ENCODE results near the gene TLE2.

The TLE2 gene

DNA sequence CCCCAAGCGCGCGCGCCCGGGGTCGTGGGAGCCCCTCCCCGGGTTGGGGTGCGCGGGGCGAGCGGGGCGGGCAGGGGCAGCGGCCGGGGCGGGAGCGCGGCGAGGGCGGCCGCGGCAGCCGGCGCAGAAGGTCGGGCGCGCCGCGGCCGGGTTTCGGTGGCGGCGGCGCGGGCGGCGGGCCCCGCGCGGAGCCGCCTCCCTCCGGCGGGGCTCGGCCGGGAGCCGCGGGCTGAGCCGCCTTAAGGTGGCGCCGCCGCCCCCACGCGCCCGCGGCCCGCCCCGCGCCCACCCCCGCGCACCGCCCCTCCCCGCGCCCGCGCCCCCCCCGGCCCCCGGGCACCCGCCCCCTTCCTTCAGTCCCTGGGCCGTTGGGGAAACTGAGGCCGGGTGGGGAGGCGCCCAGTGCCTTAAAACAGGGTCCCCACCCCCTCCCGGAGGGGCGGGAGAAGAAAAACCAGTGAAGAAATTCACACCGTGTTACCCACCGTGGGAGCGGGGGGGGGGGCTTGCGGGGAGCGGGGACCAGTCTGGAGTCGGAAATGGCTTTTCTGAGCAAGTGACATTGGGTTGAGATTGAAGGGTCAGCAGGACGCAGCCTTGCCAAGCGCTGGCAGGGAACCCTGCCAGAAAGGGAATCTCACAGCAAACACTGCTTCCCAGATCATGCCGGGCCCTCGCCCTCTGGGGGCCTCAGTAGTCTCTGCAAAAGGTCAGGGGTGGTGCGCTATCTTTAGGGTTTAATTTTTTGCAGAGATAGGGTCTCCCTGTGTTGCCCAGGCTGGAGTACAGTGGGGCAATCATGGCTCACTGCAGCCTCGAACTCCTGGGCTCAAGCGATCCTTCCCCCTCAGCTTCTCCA is at the start of gene TLE2:
TSS of gene TLE2 (minus strand) at position 216 of the 859 bp plus-strand sequence. CDS start 376 bp downstream, outside the sequence.
- no peak for TF ChIP-seq CTCF (IDR thresholded peaks at IDR 0.05; ENCODE audit: borderline replicate concordance, insufficient read depth, low read depth, low read length)
- peak within 1 kb of the TSS; percentile 11 for H3K4me3 ChIP-seq (ENCODE audit: low read depth, low read length)

GRCh38 chr19:3075605-3076431 is 46.7 kb upstream of the TLE2 start:
- peak overlapping the region; percentile 21 for H3K4me3 ChIP-seq (ENCODE audit: low read depth, low read length)

GRCh38 chr19:3073931-3074595 is 45.0 kb upstream of the TLE2 start:
- peak; percentile 26; the same call in 1 of the 2 replicates for TF ChIP-seq CTCF (IDR thresholded peaks at IDR 0.05; ENCODE audit: borderline replicate concordance, insufficient read depth, low read depth, low read length)
- H3K4me3 ChIP-seq (ENCODE audit: low read depth, low read length): no peak overlapping the region

More at GRCh38 chr19:3075605-3076431, 46.7 kb upstream of the TLE2 start:
- TF ChIP-seq CTCF (IDR thresholded peaks at IDR 0.05; ENCODE audit: borderline replicate concordance, insufficient read depth, low read depth, low read length): peak; percentile 97

- no peak for TF ChIP-seq CTCF (IDR thresholded peaks at IDR 0.05; ENCODE audit: borderline replicate concordance, insufficient read depth, low read depth, low read length)
- no peak overlapping the region for H3K4me3 ChIP-seq (ENCODE audit: low read depth, low read length)
Observed at GRCh38 chr19:3073159-3073563, 44.1 kb upstream of the TLE2 start.

- no peak overlapping the region for H3K4me3 ChIP-seq (ENCODE audit: low read depth, low read length)
- TF ChIP-seq CTCF (IDR thresholded peaks at IDR 0.05; ENCODE audit: borderline replicate concordance, insufficient read depth, low read depth, low read length): no peak
Observed at GRCh38 chr19:3071768-3072167, 42.7 kb upstream of the TLE2 start.

- TF ChIP-seq CTCF (IDR thresholded peaks at IDR 0.05; ENCODE audit: borderline replicate concordance, insufficient read depth, low read depth, low read length): no peak
- H3K4me3 ChIP-seq (ENCODE audit: low read depth, low read length): no peak overlapping the region
Observed at GRCh38 chr19:3068071-3068470, 39.0 kb upstream of the TLE2 start.

All from GM12875 (cell line).